SK-N-SH treated with all-trans-retinoic acid at 6 μM for 48 hours (cell line): ENCODE measurements around the gene MPZL2.

ENCODE experiments used
- ESRRG ChIP-seq: fragments of 250-450 bp; sonication (Bioruptor Pico); IDR thresholded peaks from 2 replicates; pipeline ENCODE4 v1.6.1; 2021; ENCODE audit warnings: mild to moderate bottlenecking
- GLIS3 ChIP-seq: fragments of 250-450 bp; sonication (Bioruptor Pico); IDR thresholded peaks from 2 replicates; pipeline ENCODE4 v1.5.0; 2020; ENCODE audit warnings: mild to moderate bottlenecking, moderate library complexity
- OSR1 ChIP-seq: fragments of 250-450 bp; sonication (Bioruptor Pico); IDR thresholded peaks from 2 replicates; pipeline ENCODE4 v1.8.0; 2022; ENCODE audit warnings: moderate library complexity, mild to moderate bottlenecking, inconsistent platforms
- PATZ1 ChIP-seq: fragments of 250-450 bp; sonication (Bioruptor Pico); IDR thresholded peaks from 2 replicates; pipeline ENCODE4 v1.8.0; 2020; ENCODE audit warnings: mild to moderate bottlenecking, moderate library complexity, borderline replicate concordance
- RARB ChIP-seq: fragments of 250-450 bp; sonication (Bioruptor Pico); IDR thresholded peaks from 2 replicates; pipeline ENCODE4 v1.8.0; 2021; ENCODE audit warnings: mild to moderate bottlenecking, moderate library complexity
- TCF4 ChIP-seq: fragments of 250-450 bp; sonication (Bioruptor Pico); IDR thresholded peaks from 2 replicates; pipeline ENCODE4 v1.8.0; 2021; ENCODE audit warnings: mild to moderate bottlenecking, moderate library complexity, borderline replicate concordance
- TOX ChIP-seq: fragments of 250-450 bp; sonication (Bioruptor Pico); IDR thresholded peaks from 2 replicates; pipeline ENCODE4 v1.8.0; 2021; ENCODE audit warnings: mild to moderate bottlenecking, moderate library complexity, borderline replicate concordance
- TSHZ2 ChIP-seq: fragments of 250-450 bp; sonication (Bioruptor Pico); IDR thresholded peaks from 2 replicates; pipeline ENCODE4 v1.5.0; 2020; ENCODE audit warnings: mild to moderate bottlenecking, moderate library complexity
- ZFP3 ChIP-seq: fragments of 250-450 bp; sonication (Bioruptor Pico); IDR thresholded peaks from 2 replicates; pipeline ENCODE4 v1.5.0; 2020; ENCODE audit warnings: mild to moderate bottlenecking, moderate library complexity
- ZFP30 ChIP-seq: fragments of 450-650 bp; formaldehyde crosslinking; IDR thresholded peaks from 2 replicates; pipeline ENCODE4 v1.5.0; 2022; ENCODE audit warnings: mild to moderate bottlenecking, moderate library complexity
- ZNF565 ChIP-seq: fragments of 450-650 bp; formaldehyde crosslinking; conservative IDR thresholded peaks from 2 replicates; pipeline ENCODE4 v1.5.0; 2020; ENCODE audit warnings: low read depth, mild to moderate bottlenecking, moderate library complexity
- ZNF70 ChIP-seq: fragments of 450-650 bp; formaldehyde crosslinking; IDR thresholded peaks from 2 replicates; pipeline ENCODE4 v1.5.0; 2020; ENCODE audit warnings: mild to moderate bottlenecking, moderate library complexity
- ZNF8 ChIP-seq: fragments of 450-650 bp; formaldehyde crosslinking; IDR thresholded peaks from 2 replicates; pipeline ENCODE4 v1.5.0; 2020; ENCODE audit warnings: mild to moderate bottlenecking, moderate library complexity

- TF ChIP-seq ZFP3, result no peak
- TF ChIP-seq RARB, result no peak
- no peak for TF ChIP-seq PATZ1 (CRISPR knock-in tag)
- no peak for TF ChIP-seq ESRRG
- TF ChIP-seq ZFP30 (CRISPR knock-in tag), result no peak
- TF ChIP-seq ZNF8 (CRISPR knock-in tag), result no peak
- TF ChIP-seq TOX (CRISPR knock-in tag), result no peak
- no peak for TF ChIP-seq ZNF565 (CRISPR knock-in tag)
- TF ChIP-seq GLIS3 (CRISPR knock-in tag), result no peak
- no peak for TF ChIP-seq TSHZ2
- TF ChIP-seq ZNF70, result no peak
- TF ChIP-seq TCF4 (CRISPR knock-in tag), result no peak
- no peak for TF ChIP-seq OSR1
Observed at GRCh38 chr11:118247041-118247440, 17.1 kb downstream of the MPZL2 start.
